Astrocyte (in vitro differentiated cells and primary cell): ENCODE measurements around the gene SYT17. TPM values are rescaled to one million over a fixed set of nuclear protein-coding genes. Genes with fewer than 3 reads are reported as not detected.

Experiments used
- DNase-seq: peaks from one replicate; pipeline ENCODE4 v3.0.0-alpha.2; 2010; ENCODE audit warnings: low read depth
- FAIRE-seq: peaks from 2 replicates; lab custom pipeline; 2011; peaks lifted over from hg19 to GRCh38; lab: Jason Lieb, UNC
- H2AFZ ChIP-seq: 2 replicates; pipeline ENCODE4 v1.6.0; 2012; ENCODE audit warnings: low read depth, low read length, inconsistent platforms
- H3K27ac ChIP-seq: 2 replicates; pipeline ENCODE4 v1.5.1; 2011; ENCODE audit warnings: low read depth, low read length, inconsistent platforms
- H3K27me3 ChIP-seq: 2 replicates; pipeline ENCODE4 v1.6.0; 2011; ENCODE audit warnings: low read length, inconsistent platforms; ENCODE audit not compliant: insufficient read depth
- H3K36me3 ChIP-seq: 2 replicates; pipeline ENCODE4 v1.5.1; 2011; ENCODE audit warnings: low read length, inconsistent platforms; ENCODE audit not compliant: insufficient read depth
- H3K4me1 ChIP-seq: 2 replicates; pipeline ENCODE4 v1.5.1; 2011; ENCODE audit warnings: low read length, inconsistent platforms; ENCODE audit not compliant: insufficient read depth
- H3K4me2 ChIP-seq: 2 replicates; pipeline ENCODE4 v1.6.0; 2012; ENCODE audit warnings: low read length, inconsistent platforms
- H3K4me3 ChIP-seq: 2 replicates; pipeline ENCODE4 v1.5.1; 2011; ENCODE audit warnings: low read depth, mild to moderate bottlenecking, low read length, inconsistent platforms; ENCODE audit not compliant: insufficient read depth
- H3K79me2 ChIP-seq: 2 replicates; pipeline ENCODE4 v1.6.0; 2012; ENCODE audit warnings: mild to moderate bottlenecking, low read length, inconsistent platforms; ENCODE audit not compliant: insufficient read depth
- H3K9ac ChIP-seq: 2 replicates; pipeline ENCODE4 v1.6.0; 2012; ENCODE audit warnings: mild to moderate bottlenecking, low read length, inconsistent platforms
- H3K9me3 ChIP-seq: 2 replicates; pipeline ENCODE4 v1.5.1; 2012; ENCODE audit warnings: low read depth, mild to moderate bottlenecking, low read length, inconsistent platforms; ENCODE audit not compliant: insufficient read depth
- H4K20me1 ChIP-seq: 2 replicates; pipeline ENCODE4 v1.6.0; 2012; ENCODE audit warnings: low read length, inconsistent platforms; ENCODE audit not compliant: insufficient read depth
- H3K27ac Mint-ChIP-seq: one replicate; pipeline ENCODE4 v1.8.0; 2021; ENCODE audit warnings: mild to moderate bottlenecking, mixed read lengths; ENCODE audit not compliant: unreplicated experiment
- H3K27me3 Mint-ChIP-seq: one replicate; pipeline ENCODE4 v1.8.0; 2021; ENCODE audit warnings: low read depth, mixed read lengths; ENCODE audit not compliant: unreplicated experiment
- H3K36me3 Mint-ChIP-seq: one replicate; pipeline ENCODE4 v1.8.0; 2021; ENCODE audit warnings: low read depth, mixed read lengths; ENCODE audit not compliant: unreplicated experiment
- H3K4me1 Mint-ChIP-seq: one replicate; pipeline ENCODE4 v1.8.0; 2021; ENCODE audit warnings: low read depth, mixed read lengths; ENCODE audit not compliant: unreplicated experiment
- H3K4me3 Mint-ChIP-seq: one replicate; pipeline ENCODE4 v1.8.0; 2021; ENCODE audit warnings: mild to moderate bottlenecking, moderate library complexity, mixed read lengths; ENCODE audit not compliant: unreplicated experiment
- H3K9me3 Mint-ChIP-seq: one replicate; pipeline ENCODE4 v1.8.0; 2021; ENCODE audit warnings: mild to moderate bottlenecking, mixed read lengths; ENCODE audit not compliant: unreplicated experiment
- EZH2 ChIP-seq: IDR thresholded peaks from 2 replicates; pipeline ENCODE4 v1.6.1; 2012; ENCODE audit warnings: mild to moderate bottlenecking, low read length, inconsistent platforms; ENCODE audit not compliant: insufficient read depth
- total RNA-seq: library from RNA; stranded (reverse); gene quantifications from 2 replicates; pipeline ENCODE4 v1.2.1, GENCODE V29; 2021
- TF ChIP-seq, protein P1 (sequence below): IDR thresholded peaks from 2 replicates; pipeline ENCODE4 v1.5.1; 2011; ENCODE audit warnings: low read depth, mild to moderate bottlenecking, inconsistent platforms, low read length, moderate library complexity; ENCODE audit not compliant: insufficient read depth

Gene SYT17
- total RNA-seq, 1 donor from 2014 or later: 4.8 TPM

DNA sequence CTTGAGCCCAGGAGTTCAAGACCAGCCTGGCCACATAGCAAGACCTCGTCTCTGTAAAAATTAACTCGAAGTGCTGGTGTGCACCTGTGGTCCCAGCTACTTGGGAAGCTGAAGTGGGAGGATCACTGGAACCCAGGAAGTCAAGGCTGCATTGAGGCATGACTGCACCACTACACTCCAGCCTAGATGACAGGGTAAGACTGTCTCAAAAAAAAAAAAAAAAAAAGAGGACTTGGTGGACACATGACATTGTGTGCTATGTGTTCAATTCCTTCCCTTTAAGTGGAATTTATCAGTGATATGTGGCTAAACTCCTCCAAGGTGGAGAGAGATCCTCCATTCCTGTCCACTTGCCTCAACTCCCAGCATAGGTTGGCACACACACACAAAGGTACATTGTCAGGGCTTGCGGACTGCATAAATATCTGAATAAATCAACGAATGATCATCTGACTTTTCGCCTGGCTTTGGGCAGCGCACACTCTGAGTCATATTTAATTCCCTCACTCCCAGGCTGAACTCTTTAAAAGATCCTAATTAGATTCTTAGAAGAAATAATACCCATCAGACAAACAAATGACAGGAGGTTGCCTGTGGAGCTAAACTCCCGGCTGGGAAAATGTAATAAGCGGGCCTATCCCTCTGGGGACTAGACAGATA is 25.0 kb upstream of the SYT17 start:
- Mint-ChIP-seq H3K4me3 (no peak overlapping the region), H3K9me3 (no peaks in the 10 kb centered on the region), H3K27ac (no peak overlapping the region), H3K4me1 (peaks cover 3% of the 10 kb centered on the region), H3K36me3 (no peaks in the 10 kb centered on the region), H3K27me3 (peaks cover 16% of the 10 kb centered on the region)
- H3K4me2 ChIP-seq: no peak overlapping the region
- no peaks in the 10 kb centered on the region for H4K20me1 ChIP-seq
- H3K4me3 ChIP-seq: no peak overlapping the region
- H2AFZ ChIP-seq: no peak overlapping the region
- H3K79me2 ChIP-seq: no peaks in the 10 kb centered on the region
- no peak for FAIRE-seq
- no peaks in the 10 kb centered on the region for H3K4me1 ChIP-seq
- TF ChIP-seq EZH2: no peak
- TF ChIP-seq, protein P1, sequence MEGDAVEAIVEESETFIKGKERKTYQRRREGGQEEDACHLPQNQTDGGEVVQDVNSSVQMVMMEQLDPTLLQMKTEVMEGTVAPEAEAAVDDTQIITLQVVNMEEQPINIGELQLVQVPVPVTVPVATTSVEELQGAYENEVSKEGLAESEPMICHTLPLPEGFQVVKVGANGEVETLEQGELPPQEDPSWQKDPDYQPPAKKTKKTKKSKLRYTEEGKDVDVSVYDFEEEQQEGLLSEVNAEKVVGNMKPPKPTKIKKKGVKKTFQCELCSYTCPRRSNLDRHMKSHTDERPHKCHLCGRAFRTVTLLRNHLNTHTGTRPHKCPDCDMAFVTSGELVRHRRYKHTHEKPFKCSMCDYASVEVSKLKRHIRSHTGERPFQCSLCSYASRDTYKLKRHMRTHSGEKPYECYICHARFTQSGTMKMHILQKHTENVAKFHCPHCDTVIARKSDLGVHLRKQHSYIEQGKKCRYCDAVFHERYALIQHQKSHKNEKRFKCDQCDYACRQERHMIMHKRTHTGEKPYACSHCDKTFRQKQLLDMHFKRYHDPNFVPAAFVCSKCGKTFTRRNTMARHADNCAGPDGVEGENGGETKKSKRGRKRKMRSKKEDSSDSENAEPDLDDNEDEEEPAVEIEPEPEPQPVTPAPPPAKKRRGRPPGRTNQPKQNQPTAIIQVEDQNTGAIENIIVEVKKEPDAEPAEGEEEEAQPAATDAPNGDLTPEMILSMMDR: no peak
- H3K27ac ChIP-seq: no peak overlapping the region
- DNase-seq: no peak
- no peak overlapping the region for H3K9ac ChIP-seq
- H3K36me3 ChIP-seq: no peaks in the 10 kb centered on the region
- H3K9me3 ChIP-seq: peaks cover 3% of the 10 kb centered on the region
- H3K27me3 ChIP-seq: peaks cover 15% of the 10 kb centered on the region

DNA sequence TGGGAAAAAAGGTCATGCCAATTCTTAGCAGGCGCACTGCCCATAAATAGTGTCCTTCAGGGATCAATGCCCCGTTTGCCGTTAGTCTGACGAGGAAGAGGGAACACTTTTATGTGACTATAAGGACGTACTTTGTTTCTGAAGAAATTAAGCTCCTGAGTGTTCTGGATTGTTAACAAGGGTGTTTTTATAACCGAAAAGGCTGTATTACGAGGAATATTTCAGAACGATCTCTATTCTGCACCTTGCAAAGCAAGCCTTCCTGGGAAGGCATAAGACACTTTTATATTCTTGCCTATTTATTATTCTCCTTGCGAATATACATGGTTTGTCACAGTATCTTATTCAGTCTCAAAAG is 24.5 kb upstream of the SYT17 start:
- Histone ChIP-seq H3K4me1 (no peaks in the 10 kb centered on the region), H3K36me3 (no peaks in the 10 kb centered on the region), H3K4me2 (no peak overlapping the region), H2AFZ (no peak overlapping the region), H3K9me3 (peaks cover 3% of the 10 kb centered on the region), H4K20me1 (no peaks in the 10 kb centered on the region), H3K9ac (no peak overlapping the region), H3K27ac (no peak overlapping the region), H3K79me2 (no peaks in the 10 kb centered on the region), H3K27me3 (peaks cover 15% of the 10 kb centered on the region), H3K4me3 (no peak overlapping the region)
- TF ChIP-seq EZH2: no peak
- TF ChIP-seq, protein P1: no peak
- H3K36me3 Mint-ChIP-seq: no peaks in the 10 kb centered on the region
- H3K27ac Mint-ChIP-seq: no peak overlapping the region
- H3K27me3 Mint-ChIP-seq: peaks cover 16% of the 10 kb centered on the region
- peaks cover 1% of the 10 kb centered on the region for H3K4me1 Mint-ChIP-seq
- FAIRE-seq (no peak), DNase-seq (no peak)
- H3K4me3 Mint-ChIP-seq: no peak overlapping the region
- no peaks in the 10 kb centered on the region for H3K9me3 Mint-ChIP-seq

DNA sequence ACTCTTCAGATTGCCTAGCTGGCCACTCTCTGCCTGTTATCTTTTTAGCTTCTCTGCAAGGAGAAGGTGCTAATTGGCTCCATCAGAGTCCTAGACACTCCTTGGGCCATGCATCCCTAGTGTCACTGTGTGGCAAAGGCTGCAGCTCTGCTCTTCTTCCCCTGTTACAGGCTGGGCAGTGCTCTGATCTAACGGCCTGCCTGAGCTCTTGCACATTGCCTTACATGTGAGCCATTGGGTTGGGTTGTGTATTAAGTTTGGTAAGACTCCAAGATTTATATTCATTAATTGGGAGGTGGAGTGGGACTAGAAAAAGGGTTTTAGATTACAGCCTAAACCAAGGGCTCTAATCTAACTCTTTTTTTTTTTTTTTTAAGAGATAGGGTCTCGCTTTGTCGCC is 23.0 kb upstream of the SYT17 start:
- Histone ChIP-seq H3K79me2 (no peaks in the 10 kb centered on the region), H3K27me3 (peaks cover 15% of the 10 kb centered on the region), H3K9ac (no peak overlapping the region), H3K27ac (no peak overlapping the region), H3K4me2 (no peak overlapping the region), H2AFZ (no peak overlapping the region), H3K4me3 (no peak overlapping the region), H3K4me1 (no peaks in the 10 kb centered on the region), H3K36me3 (no peaks in the 10 kb centered on the region), H4K20me1 (no peaks in the 10 kb centered on the region), H3K9me3 (peaks cover 3% of the 10 kb centered on the region)
- peaks cover under 1% of the 10 kb centered on the region for H3K9me3 Mint-ChIP-seq
- no peaks in the 10 kb centered on the region for H3K36me3 Mint-ChIP-seq
- H3K4me1 Mint-ChIP-seq: no peaks in the 10 kb centered on the region
- H3K27me3 Mint-ChIP-seq: peaks cover 26% of the 10 kb centered on the region
- H3K4me3 Mint-ChIP-seq: no peak overlapping the region
- FAIRE-seq (no peak), DNase-seq (no peak)
- no peak for TF ChIP-seq EZH2
- TF ChIP-seq, protein P1: no peak
- no peak overlapping the region for H3K27ac Mint-ChIP-seq
